ENCODE data around the gene LAMA1. TPM values are rescaled to one million over a fixed set of nuclear protein-coding genes. Genes with fewer than 3 reads are reported as not detected.

Gene LAMA1
- total RNA-seq, 1 donor from 2014 or later = 1.4 TPM

- no peak for TF ChIP-seq CTCF (IDR thresholded peaks at IDR 0.05)
- Histone ChIP-seq H3K27me3 (no peaks in the 10 kb centered on the region), H3K4me3 (no peak overlapping the region), H3K27ac (no peak overlapping the region), H3K9me3 (no peaks in the 10 kb centered on the region), H3K4me1 (no peaks in the 10 kb centered on the region), H3K36me3 (no peaks in the 10 kb centered on the region)
- DNase-seq (no peak), ATAC-seq (no peak)
- intact Hi-C loops (cut with DNase I) = no loop called here
Observed at GRCh38 chr18:6954501-6954900, 163.1 kb downstream of the LAMA1 start.

- Histone ChIP-seq H3K36me3 (no peaks in the 10 kb centered on the region), H3K27me3 (no peaks in the 10 kb centered on the region), H3K4me1 (no peaks in the 10 kb centered on the region), H3K9me3 (no peaks in the 10 kb centered on the region), H3K27ac (no peak overlapping the region), H3K4me3 (no peak overlapping the region)
- TF ChIP-seq CTCF (IDR thresholded peaks at IDR 0.05) = no peak
- no peak for ATAC-seq
- intact Hi-C loops (cut with DNase I) = no loop called here
- DNase-seq = no peak
Observed at GRCh38 chr18:6951336-6952090, 166.1 kb downstream of the LAMA1 start.

DNA sequence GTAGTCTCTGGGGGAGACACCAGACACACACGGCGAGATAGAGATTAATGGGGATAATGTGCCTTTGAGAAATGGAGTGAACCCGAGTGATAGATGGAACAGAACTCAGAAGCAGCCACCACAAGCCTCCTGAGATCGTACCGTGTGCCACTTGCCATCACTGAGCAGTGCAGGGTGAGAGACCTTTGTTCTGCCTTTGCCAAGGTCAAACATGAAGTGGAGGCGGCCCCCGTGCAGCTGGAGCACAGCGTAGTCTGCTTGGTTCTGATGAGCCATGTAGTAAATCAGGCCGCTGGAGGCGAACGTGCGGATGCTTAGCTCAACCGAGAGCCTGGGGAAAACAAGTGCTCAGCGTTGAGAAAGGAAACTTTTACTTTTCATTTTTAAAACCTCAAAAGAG is 167.0 kb downstream of the LAMA1 start:
- TF ChIP-seq CTCF (IDR thresholded peaks at IDR 0.05) = no peak
- H3K36me3 ChIP-seq = no peaks in the 10 kb centered on the region
- no peak for DNase-seq
- H3K27me3 ChIP-seq = no peaks in the 10 kb centered on the region
- no peaks in the 10 kb centered on the region for H3K9me3 ChIP-seq
- ATAC-seq = no peak
- intact Hi-C loops (cut with DNase I) = no loop called here
- H3K4me1 ChIP-seq = no peaks in the 10 kb centered on the region
- H3K4me3 ChIP-seq = no peak overlapping the region
- no peak overlapping the region for H3K27ac ChIP-seq

- H3K27me3 ChIP-seq = no peaks in the 10 kb centered on the region
- ATAC-seq (no peak), DNase-seq (no peak)
- H3K4me3 ChIP-seq = no peak overlapping the region
- no peaks in the 10 kb centered on the region for H3K4me1 ChIP-seq
- TF ChIP-seq CTCF (IDR thresholded peaks at IDR 0.05) = no peak
- H3K27ac ChIP-seq = no peak overlapping the region
- no peaks in the 10 kb centered on the region for H3K9me3 ChIP-seq
- intact Hi-C loops (cut with DNase I) = no loop called here
- H3K36me3 ChIP-seq = no peaks in the 10 kb centered on the region
Observed at GRCh38 chr18:6949800-6950586, 167.6 kb downstream of the LAMA1 start.

GRCh38 chr18:6948281-6949055 is 169.1 kb downstream of the LAMA1 start:
- DNase-seq (no peak), ATAC-seq (no peak)
- H3K9me3 ChIP-seq = no peaks in the 10 kb centered on the region

More at GRCh38 chr18:6948281-6949055, 169.1 kb downstream of the LAMA1 start:
- Histone ChIP-seq H3K4me3 (no peak overlapping the region), H3K36me3 (no peaks in the 10 kb centered on the region), H3K27me3 (no peaks in the 10 kb centered on the region), H3K27ac (no peak overlapping the region), H3K4me1 (no peaks in the 10 kb centered on the region)
- intact Hi-C loops (cut with DNase I) = no loop called here
- no peak for TF ChIP-seq CTCF (IDR thresholded peaks at IDR 0.05)
